Endothelial cell (in vitro differentiated cells): ENCODE results near the gene CADM2. TPM values are rescaled to one million over a fixed set of nuclear protein-coding genes. Genes with fewer than 3 reads are reported as not detected.

Experiments used
- DNase-seq: peaks from one replicate; pipeline ENCODE4 v3.0.0; 2021; ENCODE audit warnings: low spot score
- H3K27ac Mint-ChIP-seq: one replicate; pipeline ENCODE4 v1.8.0; 2021; ENCODE audit warnings: mixed read lengths, inconsistent platforms; ENCODE audit not compliant: unreplicated experiment
- H3K27me3 Mint-ChIP-seq: one replicate; pipeline ENCODE4 v1.8.0; 2021; ENCODE audit warnings: mild to moderate bottlenecking, moderate library complexity, mixed read lengths, inconsistent platforms; ENCODE audit not compliant: unreplicated experiment
- H3K36me3 Mint-ChIP-seq: one replicate; pipeline ENCODE4 v1.8.0; 2021; ENCODE audit warnings: mild to moderate bottlenecking, low read depth, mixed read lengths, inconsistent platforms; ENCODE audit not compliant: unreplicated experiment
- H3K4me1 Mint-ChIP-seq: one replicate; pipeline ENCODE4 v1.8.0; 2021; ENCODE audit warnings: mild to moderate bottlenecking, mixed read lengths, inconsistent platforms; ENCODE audit not compliant: unreplicated experiment
- H3K4me3 Mint-ChIP-seq: one replicate; pipeline ENCODE4 v1.8.0; 2021; ENCODE audit warnings: mild to moderate bottlenecking, mixed read lengths, inconsistent platforms; ENCODE audit not compliant: unreplicated experiment
- H3K9me3 Mint-ChIP-seq: one replicate; pipeline ENCODE4 v1.8.0; 2021; ENCODE audit warnings: mixed read lengths, inconsistent platforms; ENCODE audit not compliant: unreplicated experiment
- total RNA-seq: library from RNA; stranded (reverse); fragmentation: NEBNext Ultra II Directional; extraction: Animal tissue kit (Norgen Biotek cat#: 25700); gene quantifications from one replicate; pipeline ENCODE4 v1.2.1, GENCODE V29; 2021; ENCODE audit not compliant: unreplicated experiment
- TF ChIP-seq, protein P1 (sequence below): fragments of 200-600 bp; sonication (generic); IDR thresholded peaks from one replicate; pipeline ENCODE4 v1.5.0; 2021; ENCODE audit warnings: antibody characterized with exemption; ENCODE audit not compliant: unreplicated experiment

The CADM2 gene
- total RNA-seq, 1 donor from 2014 or later: 0.97 TPM

- no peaks in the 10 kb centered on the region for H3K9me3 Mint-ChIP-seq
- no peaks in the 10 kb centered on the region for H3K36me3 Mint-ChIP-seq
- H3K27ac Mint-ChIP-seq: no peak overlapping the region
- TF ChIP-seq, protein P1, sequence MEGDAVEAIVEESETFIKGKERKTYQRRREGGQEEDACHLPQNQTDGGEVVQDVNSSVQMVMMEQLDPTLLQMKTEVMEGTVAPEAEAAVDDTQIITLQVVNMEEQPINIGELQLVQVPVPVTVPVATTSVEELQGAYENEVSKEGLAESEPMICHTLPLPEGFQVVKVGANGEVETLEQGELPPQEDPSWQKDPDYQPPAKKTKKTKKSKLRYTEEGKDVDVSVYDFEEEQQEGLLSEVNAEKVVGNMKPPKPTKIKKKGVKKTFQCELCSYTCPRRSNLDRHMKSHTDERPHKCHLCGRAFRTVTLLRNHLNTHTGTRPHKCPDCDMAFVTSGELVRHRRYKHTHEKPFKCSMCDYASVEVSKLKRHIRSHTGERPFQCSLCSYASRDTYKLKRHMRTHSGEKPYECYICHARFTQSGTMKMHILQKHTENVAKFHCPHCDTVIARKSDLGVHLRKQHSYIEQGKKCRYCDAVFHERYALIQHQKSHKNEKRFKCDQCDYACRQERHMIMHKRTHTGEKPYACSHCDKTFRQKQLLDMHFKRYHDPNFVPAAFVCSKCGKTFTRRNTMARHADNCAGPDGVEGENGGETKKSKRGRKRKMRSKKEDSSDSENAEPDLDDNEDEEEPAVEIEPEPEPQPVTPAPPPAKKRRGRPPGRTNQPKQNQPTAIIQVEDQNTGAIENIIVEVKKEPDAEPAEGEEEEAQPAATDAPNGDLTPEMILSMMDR: no peak
- peaks cover 3% of the 10 kb centered on the region for H3K27me3 Mint-ChIP-seq
- no peak overlapping the region for H3K4me3 Mint-ChIP-seq
- no peaks in the 10 kb centered on the region for H3K4me1 Mint-ChIP-seq
- DNase-seq: no peak
Observed at GRCh38 chr3:85570819-85571218, 612.0 kb downstream of the CADM2 start.

GRCh38 chr3:85571835-85572234 is 613.0 kb downstream of the CADM2 start:
- TF ChIP-seq, protein P1: no peak
- no peak overlapping the region for H3K4me3 Mint-ChIP-seq
- no peaks in the 10 kb centered on the region for H3K4me1 Mint-ChIP-seq
- DNase-seq: no peak
- no peaks in the 10 kb centered on the region for H3K9me3 Mint-ChIP-seq
- H3K27me3 Mint-ChIP-seq: peaks cover 3% of the 10 kb centered on the region
- no peak overlapping the region for H3K27ac Mint-ChIP-seq
- H3K36me3 Mint-ChIP-seq: no peaks in the 10 kb centered on the region

GRCh38 chr3:85572426-85572825 is 613.6 kb downstream of the CADM2 start:
- no peak for DNase-seq
- peaks cover 3% of the 10 kb centered on the region for H3K27me3 Mint-ChIP-seq

GRCh38 chr3:85572978-85573377 is 614.2 kb downstream of the CADM2 start:
- Mint-ChIP-seq H3K27me3 (peaks cover 1% of the 10 kb centered on the region), H3K4me1 (no peaks in the 10 kb centered on the region), H3K36me3 (no peaks in the 10 kb centered on the region), H3K4me3 (no peak overlapping the region), H3K27ac (no peak overlapping the region), H3K9me3 (no peaks in the 10 kb centered on the region)
- TF ChIP-seq, protein P1: no peak
- DNase-seq: no peak

More at GRCh38 chr3:85572426-85572825, 613.6 kb downstream of the CADM2 start:
- H3K4me3 Mint-ChIP-seq: no peak overlapping the region
- H3K9me3 Mint-ChIP-seq: no peaks in the 10 kb centered on the region
- H3K27ac Mint-ChIP-seq: no peak overlapping the region
- no peaks in the 10 kb centered on the region for H3K4me1 Mint-ChIP-seq
- TF ChIP-seq, protein P1: no peak
- H3K36me3 Mint-ChIP-seq: no peaks in the 10 kb centered on the region

GRCh38 chr3:85574006-85574705 is 615.4 kb downstream of the CADM2 start:
- TF ChIP-seq, protein P1: no peak
- H3K36me3 Mint-ChIP-seq: no peaks in the 10 kb centered on the region
- H3K4me3 Mint-ChIP-seq: no peak overlapping the region
- no peak overlapping the region for H3K27ac Mint-ChIP-seq
- no peak for DNase-seq
- H3K4me1 Mint-ChIP-seq: no peaks in the 10 kb centered on the region
- no peaks in the 10 kb centered on the region for H3K27me3 Mint-ChIP-seq
- H3K9me3 Mint-ChIP-seq: no peaks in the 10 kb centered on the region
